SH-SY5Y (cell line): ENCODE data around the gene EYA2.

Source experiments
- GATA2 ChIP-seq: IDR thresholded peaks from 2 replicates; pipeline ENCODE4 v1.6.1; 2011; ENCODE audit warnings: mild to moderate bottlenecking, low read depth, low read length
- GATA3 ChIP-seq: IDR thresholded peaks from 2 replicates; pipeline ENCODE4 v1.6.1; 2011; ENCODE audit warnings: low read depth, mild to moderate bottlenecking, low read length, moderate library complexity

GRCh38 chr20:47165376-47165865, 270.8 kb downstream of the EYA2 start:
- TF ChIP-seq GATA2 = no peak
- no peak for TF ChIP-seq GATA3
